ENCODE results near the gene CTIF. TPM values are rescaled to one million over a fixed set of nuclear protein-coding genes. Genes with fewer than 3 reads are reported as not detected.

The CTIF gene
- total RNA-seq, 2 donors from 2014 or later = 30.6 to 61.2 TPM

- peaks cover 0 to 48% of the 10 kb centered on the region in 2 donors for H3K4me1 ChIP-seq
These were observed 179.6 kb downstream of the CTIF start for GRCh38 chr18:48718251-48718959.

DNA sequence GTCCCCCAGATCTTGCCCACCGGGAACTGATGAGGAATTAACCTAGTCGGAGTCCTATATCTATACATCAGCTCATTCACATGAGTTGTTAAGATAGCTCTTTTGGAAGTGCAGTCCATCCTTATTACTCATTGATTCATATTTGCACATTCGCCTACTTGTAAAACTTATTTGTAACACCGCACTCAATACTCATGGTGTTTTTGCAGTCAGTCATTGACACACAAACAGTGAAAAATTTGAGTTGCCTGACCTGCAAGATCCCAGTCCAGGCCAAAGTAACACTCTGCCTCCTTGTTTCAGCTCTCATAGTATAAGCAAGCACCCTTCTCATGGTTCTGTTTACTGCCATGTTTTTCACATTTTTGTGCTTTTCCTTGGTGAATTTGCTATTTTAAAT, 180.6 kb downstream of the CTIF start:
- Histone ChIP-seq H3K27ac (no peak overlapping the region), H3K9me3 (no peaks in the 10 kb centered on the region), H3K4me3 (no peak overlapping the region), H3K4me1 (peaks cover 0 to 41% of the 10 kb centered on the region in 2 donors), H3K27me3 (no peaks in the 10 kb centered on the region), H3K36me3 (peaks cover 5% of the 10 kb centered on the region)
- TF ChIP-seq, protein P1, sequence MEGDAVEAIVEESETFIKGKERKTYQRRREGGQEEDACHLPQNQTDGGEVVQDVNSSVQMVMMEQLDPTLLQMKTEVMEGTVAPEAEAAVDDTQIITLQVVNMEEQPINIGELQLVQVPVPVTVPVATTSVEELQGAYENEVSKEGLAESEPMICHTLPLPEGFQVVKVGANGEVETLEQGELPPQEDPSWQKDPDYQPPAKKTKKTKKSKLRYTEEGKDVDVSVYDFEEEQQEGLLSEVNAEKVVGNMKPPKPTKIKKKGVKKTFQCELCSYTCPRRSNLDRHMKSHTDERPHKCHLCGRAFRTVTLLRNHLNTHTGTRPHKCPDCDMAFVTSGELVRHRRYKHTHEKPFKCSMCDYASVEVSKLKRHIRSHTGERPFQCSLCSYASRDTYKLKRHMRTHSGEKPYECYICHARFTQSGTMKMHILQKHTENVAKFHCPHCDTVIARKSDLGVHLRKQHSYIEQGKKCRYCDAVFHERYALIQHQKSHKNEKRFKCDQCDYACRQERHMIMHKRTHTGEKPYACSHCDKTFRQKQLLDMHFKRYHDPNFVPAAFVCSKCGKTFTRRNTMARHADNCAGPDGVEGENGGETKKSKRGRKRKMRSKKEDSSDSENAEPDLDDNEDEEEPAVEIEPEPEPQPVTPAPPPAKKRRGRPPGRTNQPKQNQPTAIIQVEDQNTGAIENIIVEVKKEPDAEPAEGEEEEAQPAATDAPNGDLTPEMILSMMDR (IDR thresholded peaks at IDR 0.05) = no peak
- no peak for DNase-seq (ENCODE audit: low spot score)

More at GRCh38 chr18:48718251-48718959, 179.6 kb downstream of the CTIF start:
- no peak for DNase-seq (ENCODE audit: low spot score)
- no peaks in the 10 kb centered on the region for H3K27me3 ChIP-seq
- TF ChIP-seq, protein P1 (IDR thresholded peaks at IDR 0.05) = no peak
- H3K4me3 ChIP-seq = no peak overlapping the region
- H3K9me3 ChIP-seq = no peaks in the 10 kb centered on the region
- no peak overlapping the region for H3K27ac ChIP-seq
- H3K36me3 ChIP-seq = peaks cover 5% of the 10 kb centered on the region

GRCh38 chr18:48719974-48720654, 181.3 kb downstream of the CTIF start:
- Histone ChIP-seq H3K27me3 (no peaks in the 10 kb centered on the region), H3K4me3 (no peak overlapping the region), H3K27ac (no peak overlapping the region), H3K4me1 (peaks cover 0 to 42% of the 10 kb centered on the region in 2 donors), H3K36me3 (peaks cover 5% of the 10 kb centered on the region), H3K9me3 (no peaks in the 10 kb centered on the region)
- no peak for DNase-seq (ENCODE audit: low spot score)
- TF ChIP-seq, protein P1 (IDR thresholded peaks at IDR 0.05) = no peak

- TF ChIP-seq, protein P1 (IDR thresholded peaks at IDR 0.05) = no peak
- Histone ChIP-seq H3K36me3 (peaks cover 5% of the 10 kb centered on the region), H3K4me1 (peaks cover 0 to 40% of the 10 kb centered on the region in 2 donors), H3K27me3 (no peaks in the 10 kb centered on the region), H3K4me3 (no peak overlapping the region), H3K27ac (no peak overlapping the region), H3K9me3 (no peaks in the 10 kb centered on the region)
- DNase-seq (ENCODE audit: low spot score) = no peak
These were observed 181.8 kb downstream of the CTIF start for GRCh38 chr18:48720655-48721025.

DNA sequence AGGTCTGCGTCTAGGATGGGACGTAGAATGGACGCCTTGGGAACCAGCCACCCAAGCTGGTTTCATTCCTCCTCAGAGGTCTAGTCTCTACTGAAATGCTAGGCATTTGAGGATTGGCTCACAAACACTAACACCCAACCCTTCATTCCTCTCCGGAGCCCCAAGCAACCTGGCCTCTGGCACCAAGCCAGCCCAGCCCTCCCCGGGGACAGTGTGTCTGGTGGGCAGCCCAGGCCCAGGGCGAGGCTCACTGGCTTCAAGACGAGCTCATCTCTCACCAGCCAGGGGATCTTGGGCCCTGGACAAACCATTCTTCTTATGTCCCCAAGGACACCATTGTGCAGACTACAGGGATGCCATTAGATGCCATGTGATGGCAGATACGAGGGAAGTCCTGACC, 182.5 kb downstream of the CTIF start:
- no peaks in the 10 kb centered on the region for H3K27me3 ChIP-seq
- TF ChIP-seq, protein P1 (IDR thresholded peaks at IDR 0.05) = no peak
- H3K27ac ChIP-seq = no peak overlapping the region
- H3K4me3 ChIP-seq = no peak overlapping the region
- H3K4me1 ChIP-seq = peaks cover 0 to 33% of the 10 kb centered on the region in 2 donors
- H3K36me3 ChIP-seq = peaks cover 5% of the 10 kb centered on the region
- no peak for DNase-seq (ENCODE audit: low spot score)
- no peaks in the 10 kb centered on the region for H3K9me3 ChIP-seq

Measured in right atrium auricular region (tissue), 2 donors.